ENCODE results near the gene TLX2.

DNA sequence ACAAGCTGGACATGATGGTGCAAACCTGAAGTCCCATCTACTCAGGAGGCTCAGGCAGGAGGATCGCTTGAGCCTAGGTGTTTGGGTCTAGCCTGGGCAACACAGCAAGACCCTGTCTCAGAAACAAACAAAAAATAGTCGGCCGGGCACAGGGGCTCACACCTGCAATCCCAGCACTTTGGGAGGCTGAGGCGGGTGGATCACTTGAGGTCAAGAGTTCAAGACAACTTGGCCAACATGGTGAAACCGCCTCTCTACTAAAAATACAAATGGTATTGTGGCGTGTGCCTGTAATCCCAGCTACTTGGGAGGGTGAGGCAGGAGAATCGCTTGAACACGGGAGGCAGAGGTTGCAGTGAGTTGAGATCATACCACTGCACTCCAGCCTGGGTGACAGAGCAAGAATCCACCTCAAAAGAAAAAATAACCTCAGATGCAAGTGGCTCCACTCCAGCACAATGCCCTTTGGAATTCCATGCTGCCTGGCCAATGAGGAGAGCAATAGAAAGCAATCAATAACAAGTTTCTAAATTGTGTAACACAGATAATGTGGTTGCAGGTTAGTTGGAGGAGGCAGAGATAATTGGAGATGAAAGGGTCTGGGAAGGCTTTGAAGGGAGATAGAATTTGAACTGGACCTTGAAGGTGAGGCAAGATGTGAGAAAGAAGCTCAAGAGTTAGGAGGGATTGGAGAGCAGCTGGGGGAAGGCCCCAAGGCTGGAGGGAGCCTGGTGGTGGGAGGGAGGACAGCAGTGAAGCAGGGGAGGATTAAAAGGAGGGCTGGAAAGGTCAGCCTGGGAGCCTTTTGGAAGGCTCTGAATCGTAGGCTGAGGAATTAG is 25.4 kb upstream of the TLX2 start:
- TF ChIP-seq CTCF (conservative IDR thresholded peaks at IDR 0.05; ENCODE audit: low read depth, low read length) (no peak), EZH2 (IDR thresholded peaks at IDR 0.05; ENCODE audit: low read length, unreplicated experiment) (no peak), EZH2phosphoT487 (IDR thresholded peaks at IDR 0.05; ENCODE audit: borderline replicate concordance, low read length) (no peak)
